ENCODE measurements around the gene THBS3. TPM values are rescaled to one million over a fixed set of nuclear protein-coding genes. Genes with fewer than 3 reads are reported as not detected.
A peak's percentile ranks its signal among the peaks of the same experiment; 100 is the strongest.
"Not testable (repeated sequence)": the region's sequence is repeated elsewhere in the genome, so short reads cannot be mapped to it uniquely, and the experiment has no call there.

The THBS3 gene
- total RNA-seq, 2 donors from 2014 or later = 24.7 to 28.7 TPM

DNA sequence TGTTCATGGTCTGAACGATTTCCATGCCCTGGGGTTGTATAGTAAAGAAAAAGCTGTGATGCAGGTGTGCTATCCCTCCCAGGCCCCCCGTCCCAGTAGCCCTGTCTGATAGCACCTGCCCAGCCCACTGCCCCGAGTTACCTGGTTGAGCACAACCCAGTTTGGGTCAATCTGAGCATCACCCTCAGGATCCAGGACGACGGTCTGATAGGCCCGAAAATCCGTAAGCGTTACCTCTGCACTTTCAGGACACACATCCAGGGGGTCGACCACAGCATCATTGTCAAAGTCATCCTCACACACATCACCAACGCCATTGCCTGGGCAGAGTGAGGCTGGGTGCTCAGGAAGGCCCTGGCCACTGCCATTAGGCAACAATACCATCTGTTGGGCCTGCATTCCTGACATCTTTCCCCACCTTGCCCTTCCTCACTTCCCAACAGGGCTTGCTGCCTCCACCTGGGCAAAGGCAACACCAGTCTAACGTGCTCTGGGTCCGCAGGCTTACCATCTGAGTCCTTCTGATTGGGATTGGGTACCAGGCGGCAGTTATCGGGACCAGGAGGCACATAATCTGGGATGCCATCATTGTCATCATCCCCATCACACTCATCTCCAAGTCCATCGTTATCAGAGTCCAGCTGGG, 9.7 kb downstream of the THBS3 start:
- Mint-ChIP-seq H3K4me1 (ENCODE audit: low read depth) (peaks cover 21% of the 10 kb centered on the region), H3K27me3 (ENCODE audit: low read depth) (no peaks in the 10 kb centered on the region), H3K4me3 (no peak overlapping the region), H3K9me3 (no peaks in the 10 kb centered on the region), H3K27ac (no peak overlapping the region), H3K36me3 (ENCODE audit: insufficient read depth in 2 of 2) (peaks cover 0 to 3% of the 10 kb centered on the region in 2 donors)
- ATAC-seq (replicated peaks in 1 of 2) = no peak
- no peak for DNase-seq

- no peak for ATAC-seq (replicated peaks in 1 of 2)
- Mint-ChIP-seq H3K27ac (no peak overlapping the region), H3K4me3 (no peak overlapping the region), H3K36me3 (ENCODE audit: insufficient read depth in 2 of 2) (peaks cover 0 to 3% of the 10 kb centered on the region in 2 donors), H3K27me3 (ENCODE audit: low read depth) (no peaks in the 10 kb centered on the region), H3K4me1 (ENCODE audit: low read depth) (peaks cover 30% of the 10 kb centered on the region), H3K9me3 (no peaks in the 10 kb centered on the region)
- no peak for DNase-seq
These were observed 10.6 kb downstream of the THBS3 start for GRCh38 chr1:155196893-155197638.

- Mint-ChIP-seq H3K36me3 (ENCODE audit: insufficient read depth in 2 of 2) (peaks cover 0 to 3% of the 10 kb centered on the region in 2 donors), H3K4me1 (ENCODE audit: low read depth) (peaks cover 30% of the 10 kb centered on the region), H3K27me3 (ENCODE audit: low read depth) (no peaks in the 10 kb centered on the region), H3K27ac (peak overlapping the region; percentile 40), H3K9me3 (no peaks in the 10 kb centered on the region), H3K4me3 (peak overlapping the region in 1 of 2 donors; percentile 73)
- no peak for ATAC-seq (replicated peaks in 1 of 2)
- DNase-seq = no peak
These were observed 11.4 kb downstream of the THBS3 start for GRCh38 chr1:155196103-155196892.

- H3K4me3 Mint-ChIP-seq = peak overlapping the region; percentile 73 to 87
- H3K9me3 Mint-ChIP-seq = no peaks in the 10 kb centered on the region
- ATAC-seq (replicated peaks in 1 of 2) (no peak), DNase-seq (no peak)
- H3K4me1 Mint-ChIP-seq (ENCODE audit: low read depth) = peaks cover 30% of the 10 kb centered on the region
- H3K27me3 Mint-ChIP-seq (ENCODE audit: low read depth) = no peaks in the 10 kb centered on the region
- H3K27ac Mint-ChIP-seq = no peak overlapping the region
- peaks cover 0 to 3% of the 10 kb centered on the region in 2 donors for H3K36me3 Mint-ChIP-seq (ENCODE audit: insufficient read depth in 2 of 2)
These were observed 12.2 kb downstream of the THBS3 start for GRCh38 chr1:155195201-155196102.

- not testable (repeated sequence) for DNase-seq; H3K27me3 Mint-ChIP-seq (ENCODE audit: low read depth); ATAC-seq (replicated peaks in 1 of 2); H3K9me3 Mint-ChIP-seq; H3K36me3 Mint-ChIP-seq (ENCODE audit: insufficient read depth in 2 of 2)
- Mint-ChIP-seq H3K4me1 (ENCODE audit: low read depth) (peaks cover 30% of the 10 kb centered on the region), H3K4me3 (peak overlapping the region; percentile 95 to 97), H3K27ac (peak overlapping the region; percentile 96)
These were observed 13.8 kb downstream of the THBS3 start for GRCh38 chr1:155193991-155194240.

DNA sequence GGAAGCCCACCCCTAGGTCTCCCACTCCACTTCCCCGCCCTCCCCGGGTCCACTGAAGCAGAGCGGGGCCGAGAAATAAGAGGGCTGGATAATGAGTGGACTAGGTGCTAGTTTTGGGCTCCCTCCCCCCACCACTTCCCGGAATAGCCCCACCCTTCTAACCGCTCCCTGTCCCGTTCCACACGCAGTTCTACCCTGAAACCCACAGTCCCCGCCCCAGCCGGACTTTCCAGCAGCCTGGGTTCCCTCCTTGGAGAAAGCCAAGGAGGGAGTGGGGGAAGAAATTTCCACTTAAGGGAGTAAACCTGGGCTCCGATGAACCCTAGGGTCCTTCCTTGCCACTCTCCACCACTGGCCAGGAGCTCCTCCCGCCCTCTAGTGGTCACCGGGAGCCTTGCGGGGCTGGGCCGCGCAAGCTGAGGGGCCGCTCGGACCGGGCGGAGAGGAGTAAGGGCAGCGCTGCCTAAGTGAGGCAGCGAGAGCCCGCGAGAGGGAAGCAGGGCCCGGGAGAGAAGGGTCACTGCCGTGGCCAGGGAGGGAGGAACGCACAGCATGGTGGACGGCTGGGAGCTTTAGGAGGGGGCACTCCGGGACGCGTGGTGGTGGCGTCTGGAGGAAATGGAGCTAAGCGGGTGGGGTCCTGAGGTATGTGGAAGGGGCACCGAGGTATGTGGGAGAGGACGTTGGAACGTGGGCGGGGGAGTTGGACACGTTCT, 14.3 kb downstream of the THBS3 start:
- peaks cover 30% of the 10 kb centered on the region for H3K4me1 Mint-ChIP-seq (ENCODE audit: low read depth)
- peak; percentile 69 to 80 for ATAC-seq (replicated peaks in 1 of 2)
- no peaks in the 10 kb centered on the region for H3K9me3 Mint-ChIP-seq
- peak; percentile 88 to 92 for DNase-seq
- no peaks in the 10 kb centered on the region for H3K27me3 Mint-ChIP-seq (ENCODE audit: low read depth)
- H3K4me3 Mint-ChIP-seq = peak overlapping the region; percentile 95 to 97
- peaks cover 0 to 3% of the 10 kb centered on the region in 2 donors for H3K36me3 Mint-ChIP-seq (ENCODE audit: insufficient read depth in 2 of 2)
- H3K27ac Mint-ChIP-seq = peak overlapping the region; percentile 96

DNA sequence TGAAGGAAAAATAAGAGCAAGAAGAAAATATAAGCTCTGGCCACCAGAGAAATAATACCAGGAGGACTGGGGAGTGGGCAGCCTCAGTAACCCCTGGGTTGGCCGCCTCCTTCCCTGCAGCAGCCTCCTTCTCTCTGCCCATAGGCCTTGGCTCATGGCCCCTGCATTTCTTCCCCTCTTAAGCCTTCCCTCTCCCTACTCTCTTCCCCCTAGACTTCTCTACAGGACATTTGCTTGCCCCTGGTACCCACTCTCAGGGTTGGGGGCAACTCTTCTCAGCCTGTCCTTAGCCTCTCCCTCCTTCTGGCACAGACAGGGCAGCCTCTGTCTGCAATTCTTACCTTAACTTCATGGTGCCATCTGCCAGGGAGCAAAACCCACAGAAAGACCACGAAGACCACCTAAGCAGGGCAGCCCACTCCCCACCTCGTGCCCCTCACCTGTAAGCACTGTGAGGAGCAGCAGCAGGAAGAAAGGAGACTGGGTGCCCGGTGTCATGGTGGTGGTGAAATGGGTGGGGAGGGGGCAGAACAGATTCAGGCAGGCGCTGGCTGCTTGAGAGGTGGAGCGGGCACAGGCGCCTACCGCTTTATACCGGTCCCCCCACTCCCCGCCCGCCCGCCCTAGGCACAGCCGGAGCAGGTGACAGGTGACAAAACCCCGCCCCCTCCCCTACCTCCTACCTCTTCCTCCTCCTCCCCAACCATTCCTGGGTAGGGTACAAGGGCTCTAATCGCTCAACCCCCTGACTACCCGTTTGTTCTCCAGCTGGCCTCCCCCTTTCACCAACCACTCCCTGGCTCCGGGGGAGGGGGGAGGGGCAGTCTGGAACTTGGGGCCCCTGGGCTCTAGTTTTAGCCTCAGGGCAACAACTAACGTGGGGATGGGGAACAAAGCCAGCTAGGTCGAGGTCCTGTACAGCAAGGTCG, 15.1 kb downstream of the THBS3 start:
- no peaks in the 10 kb centered on the region for H3K27me3 Mint-ChIP-seq (ENCODE audit: low read depth)
- H3K36me3 Mint-ChIP-seq (ENCODE audit: insufficient read depth in 2 of 2) = peaks cover 0 to 3% of the 10 kb centered on the region in 2 donors
- peaks cover 30% of the 10 kb centered on the region for H3K4me1 Mint-ChIP-seq (ENCODE audit: low read depth)
- ATAC-seq (replicated peaks in 1 of 2) (peak in 1 of 2 donors; percentile 0), DNase-seq (no peak)
- peak overlapping the region; percentile 95 to 97 for H3K4me3 Mint-ChIP-seq
- no peak overlapping the region for H3K27ac Mint-ChIP-seq
- no peaks in the 10 kb centered on the region for H3K9me3 Mint-ChIP-seq

DNA sequence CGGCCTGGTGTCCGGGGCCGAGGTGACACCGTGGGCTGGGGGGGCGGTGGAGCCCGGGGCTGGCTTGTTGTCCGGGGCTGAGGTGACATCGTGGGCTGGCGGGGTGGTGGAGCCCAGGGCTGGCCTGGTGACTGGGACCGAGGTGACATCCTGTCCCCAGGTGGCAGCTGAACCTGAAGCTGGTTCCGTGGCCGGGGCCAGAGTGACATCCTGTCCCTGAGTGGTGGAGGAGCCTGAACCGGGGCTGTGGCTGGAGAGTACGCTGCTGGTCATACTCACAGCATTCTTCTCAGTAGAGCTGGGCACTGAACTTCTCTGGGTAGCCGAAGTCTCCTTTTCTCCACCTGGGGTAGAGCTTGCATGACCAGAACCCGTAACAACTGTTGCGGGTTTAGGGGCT, 15.8 kb downstream of the THBS3 start:
- DNase-seq = no peak
- peaks cover 30% of the 10 kb centered on the region for H3K4me1 Mint-ChIP-seq (ENCODE audit: low read depth)
- H3K9me3 Mint-ChIP-seq = no peaks in the 10 kb centered on the region
- peak overlapping the region; percentile 26 to 56 for H3K4me3 Mint-ChIP-seq
- no peak overlapping the region for H3K27ac Mint-ChIP-seq
- H3K27me3 Mint-ChIP-seq (ENCODE audit: low read depth) = no peaks in the 10 kb centered on the region
- peaks cover 0 to 3% of the 10 kb centered on the region in 2 donors for H3K36me3 Mint-ChIP-seq (ENCODE audit: insufficient read depth in 2 of 2)
- no peak for ATAC-seq (replicated peaks in 1 of 2)

- peaks cover 23% of the 10 kb centered on the region for H3K4me1 Mint-ChIP-seq (ENCODE audit: low read depth)
- not testable (repeated sequence) for H3K27me3 Mint-ChIP-seq (ENCODE audit: low read depth); ATAC-seq (replicated peaks in 1 of 2); H3K4me3 Mint-ChIP-seq; H3K9me3 Mint-ChIP-seq; DNase-seq; H3K27ac Mint-ChIP-seq; H3K36me3 Mint-ChIP-seq (ENCODE audit: insufficient read depth in 2 of 2)
These were observed 17.8 kb downstream of the THBS3 start for GRCh38 chr1:155189926-155190325.

DNA sequence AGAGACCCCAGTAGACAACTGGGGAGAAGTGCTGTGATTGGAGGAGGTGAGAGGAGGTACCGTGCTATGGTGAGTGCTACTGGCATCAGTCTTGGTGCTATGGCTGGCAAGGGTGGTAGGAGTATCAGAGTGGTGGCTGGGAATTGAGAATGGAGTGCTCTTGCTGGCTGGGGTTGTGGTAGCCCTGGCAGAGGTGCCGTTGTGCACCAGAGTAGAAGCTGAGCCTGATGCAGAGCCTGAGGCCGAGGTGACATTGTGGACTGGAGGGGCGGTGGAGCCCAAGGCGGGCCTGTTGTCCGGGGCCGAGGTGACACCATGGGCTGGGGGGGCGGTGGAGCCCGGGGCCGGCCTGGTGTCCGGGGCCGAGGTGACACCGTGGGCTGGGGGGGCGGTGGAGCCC, 19.4 kb downstream of the THBS3 start:
- H3K4me1 Mint-ChIP-seq (ENCODE audit: low read depth) = peaks cover 12% of the 10 kb centered on the region
- no peaks in the 10 kb centered on the region for H3K9me3 Mint-ChIP-seq
- H3K27ac Mint-ChIP-seq = no peak overlapping the region
- no peak for DNase-seq
- no peaks in the 10 kb centered on the region for H3K27me3 Mint-ChIP-seq (ENCODE audit: low read depth)
- H3K4me3 Mint-ChIP-seq = no peak overlapping the region
- H3K36me3 Mint-ChIP-seq (ENCODE audit: insufficient read depth in 2 of 2) = no peaks in the 10 kb centered on the region
- no peak for ATAC-seq (replicated peaks in 1 of 2)

DNA sequence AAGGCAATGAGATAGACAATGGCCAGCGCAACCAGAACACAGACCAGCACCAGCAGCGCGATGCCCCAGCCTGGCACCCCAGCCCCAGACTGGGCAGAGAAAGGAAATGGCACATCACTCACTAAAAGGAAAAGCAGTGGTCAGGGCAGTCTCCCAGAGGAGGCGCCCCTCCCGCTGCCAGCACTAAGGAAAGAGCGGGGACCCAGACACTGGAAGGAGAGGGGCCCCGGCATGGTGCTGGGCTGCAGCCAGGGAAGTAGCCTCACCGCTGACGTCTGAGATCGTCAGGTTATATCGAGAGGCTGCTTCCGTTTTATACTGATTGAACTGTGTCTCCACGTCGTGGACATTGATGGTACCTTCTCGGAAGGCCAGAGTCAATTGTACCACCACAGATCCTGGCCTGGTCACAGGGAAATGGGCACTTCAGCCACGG, 20.2 kb downstream of the THBS3 start:
- H3K9me3 Mint-ChIP-seq = no peaks in the 10 kb centered on the region
- no peaks in the 10 kb centered on the region for H3K36me3 Mint-ChIP-seq (ENCODE audit: insufficient read depth in 2 of 2)
- no peak overlapping the region for H3K27ac Mint-ChIP-seq
- H3K4me1 Mint-ChIP-seq (ENCODE audit: low read depth) = peaks cover 4% of the 10 kb centered on the region
- H3K27me3 Mint-ChIP-seq (ENCODE audit: low read depth) = no peaks in the 10 kb centered on the region
- ATAC-seq (replicated peaks in 1 of 2) (no peak), DNase-seq (no peak)
- no peak overlapping the region for H3K4me3 Mint-ChIP-seq
